GM23338 (cell line): Measurements from ENCODE around the gene KRT1. TPM values are rescaled to one million over a fixed set of nuclear protein-coding genes. Genes with fewer than 3 reads are reported as not detected.

Source experiments
- ATAC-seq: fragments of 200-7000 bp; cut with Tn5 transposase; 3 replicates; pipeline ENCODE4 v1.9.1; 2020
- DNase-seq: peaks from one replicate; pipeline ENCODE4 v3.0.0-alpha.2; 2015; ENCODE audit warnings: low spot score
- H2AFZ ChIP-seq: fragments of 200-600 bp; sonication (generic); 2 replicates; pipeline ENCODE4 v1.8.0; 2016; ENCODE audit warnings: antibody characterized with exemption, mild to moderate bottlenecking, moderate library complexity
- H3F3A ChIP-seq: fragments of 200-600 bp; sonication (generic); replicated peaks from 2 replicates; pipeline ENCODE4 v1.8.0; 2017; ENCODE audit warnings: antibody characterized with exemption, mixed run types, low read depth
- H3K27ac ChIP-seq: fragments of 200-600 bp; sonication (generic); 2 replicates; pipeline ENCODE4 v1.6.1; 2016; ENCODE audit warnings: low read depth
- H3K27me3 ChIP-seq: fragments of 200-600 bp; sonication (generic); 2 replicates; pipeline ENCODE4 v1.8.0; 2016; ENCODE audit warnings: mild to moderate bottlenecking, mixed run types, moderate library complexity; ENCODE audit not compliant: insufficient read depth
- H3K36me3 ChIP-seq: fragments of 200-600 bp; sonication (generic); 2 replicates; pipeline ENCODE4 v1.8.0; 2016; ENCODE audit warnings: mild to moderate bottlenecking; ENCODE audit not compliant: insufficient read depth
- H3K4me1 ChIP-seq: fragments of 200-600 bp; sonication (generic); 2 replicates; pipeline ENCODE4 v1.8.0; 2016; ENCODE audit warnings: mild to moderate bottlenecking, moderate library complexity; ENCODE audit not compliant: insufficient read depth
- H3K4me2 ChIP-seq: fragments of 200-600 bp; sonication (generic); 2 replicates; pipeline ENCODE4 v1.7.1; 2017; ENCODE audit warnings: mixed run types
- H3K4me3 ChIP-seq: fragments of 200-600 bp; sonication (generic); 2 replicates; pipeline ENCODE4 v1.6.1; 2016; ENCODE audit warnings: mixed run types
- H3K79me2 ChIP-seq: fragments of 200-600 bp; sonication (generic); replicated peaks from 2 replicates; pipeline ENCODE4 v1.8.0; 2017; ENCODE audit warnings: mild to moderate bottlenecking; ENCODE audit not compliant: insufficient read depth
- H3K9me2 ChIP-seq: fragments of 200-600 bp; sonication (generic); 2 replicates; pipeline ENCODE4 v1.8.0; 2017; ENCODE audit not compliant: insufficient read depth
- H4K20me1 ChIP-seq: fragments of 200-600 bp; sonication (generic); replicated peaks from 2 replicates; pipeline ENCODE4 v1.8.0; 2017; ENCODE audit warnings: mild to moderate bottlenecking; ENCODE audit not compliant: insufficient read depth
- H3K27ac Mint-ChIP-seq: 2 replicates; pipeline ENCODE4 v1.8.0; 2020; ENCODE audit warnings: inconsistent platforms, mild to moderate bottlenecking, moderate library complexity, mixed read lengths
- H3K27me3 Mint-ChIP-seq: 3 replicates; pipeline ENCODE4 v1.8.0; 2022; ENCODE audit warnings: low read depth, mild to moderate bottlenecking, moderate library complexity, mixed read lengths, inconsistent platforms; ENCODE audit not compliant: insufficient read depth, poor library complexity
- H3K36me3 Mint-ChIP-seq: 3 replicates; pipeline ENCODE4 v1.8.0; 2021; ENCODE audit warnings: low read depth, mild to moderate bottlenecking, inconsistent platforms, moderate library complexity, mixed read lengths
- H3K4me1 Mint-ChIP-seq: 3 replicates; pipeline ENCODE4 v1.8.0; 2020; ENCODE audit warnings: mild to moderate bottlenecking, inconsistent platforms, mixed read lengths
- H3K4me3 Mint-ChIP-seq: 3 replicates; pipeline ENCODE4 v1.8.0; 2021; ENCODE audit warnings: moderate library complexity, mild to moderate bottlenecking, inconsistent platforms, mixed read lengths
- H3K9me3 Mint-ChIP-seq: 3 replicates; pipeline ENCODE4 v1.8.0; 2020; ENCODE audit warnings: moderate library complexity, mild to moderate bottlenecking, inconsistent platforms, mixed read lengths
- CREB1 ChIP-seq: fragments of 250-450 bp; sonication (Bioruptor Pico); IDR thresholded peaks from 2 replicates; pipeline ENCODE4 v1.5.0; 2020; ENCODE audit warnings: low read depth, mild to moderate bottlenecking, moderate library complexity
- CTCF ChIP-seq, 2 experiments: fragments of 200-600 bp in 1 of 2; sonication (generic) in 1 of 2; conservative IDR thresholded peaks; 2 replicates each; pipeline versions ENCODE4 v1.5.1 to v1.6.1; 2016 to 2017; ENCODE audit warnings: antibody characterized with exemption in 2 of 2, low read depth in 2 of 2, mild to moderate bottlenecking in 2 of 2, moderate library complexity in 1 of 2
- EZH2 ChIP-seq: fragments of 200-600 bp; sonication (generic); IDR thresholded peaks from one replicate; pipeline ENCODE4 v1.8.0; 2017; ENCODE audit warnings: antibody characterized with exemption, mild to moderate bottlenecking, low read depth; ENCODE audit not compliant: unreplicated experiment
- EZH2phosphoT487 ChIP-seq: fragments of 200-600 bp; sonication (generic); IDR thresholded peaks from one replicate; pipeline ENCODE4 v1.8.1; 2018; ENCODE audit warnings: antibody characterized with exemption; ENCODE audit not compliant: unreplicated experiment
- JUNB ChIP-seq: IDR thresholded peaks from one replicate; pipeline ENCODE4 v1.6.1; 2016; ENCODE audit warnings: antibody characterized with exemption; ENCODE audit not compliant: unreplicated experiment
- NANOG ChIP-seq: IDR thresholded peaks from 2 replicates; pipeline ENCODE4 v1.6.1; 2016; ENCODE audit warnings: antibody characterized with exemption, borderline replicate concordance
- POLR2AphosphoS5 ChIP-seq: IDR thresholded peaks from 2 replicates; pipeline ENCODE4 v1.6.1; 2016; ENCODE audit warnings: antibody characterized with exemption, low read depth
- REST ChIP-seq: IDR thresholded peaks from one replicate; pipeline ENCODE4 v1.6.1; 2018; ENCODE audit warnings: antibody characterized with exemption; ENCODE audit not compliant: unreplicated experiment
- STAT1 ChIP-seq: IDR thresholded peaks from one replicate; pipeline ENCODE4 v1.6.1; 2016; ENCODE audit warnings: antibody characterized with exemption; ENCODE audit not compliant: unreplicated experiment
- ZNF114 ChIP-seq: fragments of 250-450 bp; sonication (Bioruptor Pico); IDR thresholded peaks from 2 replicates; pipeline ENCODE4 v1.5.0; 2020; ENCODE audit warnings: mild to moderate bottlenecking, moderate library complexity
- ZNF462 ChIP-seq: fragments of 250-450 bp; sonication (Bioruptor Pico); IDR thresholded peaks from 2 replicates; pipeline ENCODE4 v1.5.0; 2020; ENCODE audit warnings: mild to moderate bottlenecking, moderate library complexity
- polyA plus RNA-seq: library from polyadenylated mRNA; unstranded; fragments of >200 nt; fragmentation: Nextera tagmentation; extraction: Ambion mirVana; gene quantifications from 2 replicates; pipeline ENCODE4 v1.2.1, GENCODE V29; 2016
- total RNA-seq: library from RNA; depleted of rRNA; stranded (reverse); fragments of >200 nt; shearing (Covaris generic); gene quantifications from 2 replicates; pipeline ENCODE4 v1.2.3, GENCODE V29; 2014

KRT1 gene
- total and polyA plus RNA-seq, 2 experiments from 2014 or later = not detected

GRCh38 chr12:52675301-52675701 is 4.9 kb downstream of the KRT1 start (continued):
- no peak for TF ChIP-seq REST
- no peak for TF ChIP-seq ZNF114
- no peak for TF ChIP-seq POLR2AphosphoS5

GRCh38 chr12:52674433-52674775 is 5.8 kb downstream of the KRT1 start:
- Mint-ChIP-seq H3K27me3 (no peaks in the 10 kb centered on the region), H3K27ac (no peak overlapping the region), H3K9me3 (no peaks in the 10 kb centered on the region), H3K36me3 (no peaks in the 10 kb centered on the region), H3K4me3 (no peak overlapping the region), H3K4me1 (no peaks in the 10 kb centered on the region)
- no peak for ATAC-seq
- Histone ChIP-seq H3K4me1 (no peaks in the 10 kb centered on the region), H3K27ac (no peak overlapping the region), H3K27me3 (no peaks in the 10 kb centered on the region), H3K36me3 (no peaks in the 10 kb centered on the region), H3F3A (no peaks in the 10 kb centered on the region), H3K79me2 (no peaks in the 10 kb centered on the region), H4K20me1 (no peaks in the 10 kb centered on the region), H3K9me2 (peaks cover 3% of the 10 kb centered on the region; the same call in 1 of the 2 replicates), H3K4me3 (no peak overlapping the region), H3K4me2 (no peak overlapping the region), H2AFZ (no peak overlapping the region)
- DNase-seq = no peak
- TF ChIP-seq REST (no peak), EZH2phosphoT487 (no peak), CREB1 (CRISPR knock-in tag) (no peak), EZH2 (no peak), NANOG (no peak), POLR2AphosphoS5 (no peak), ZNF114 (no peak), JUNB (no peak), STAT1 (no peak), CTCF (conservative IDR thresholded peaks at IDR 0.05; ENCODE audit: low read depth in 2 of 2) (no peak), ZNF462 (CRISPR knock-in tag) (no peak)
